Measurements from ENCODE around the gene B4GALNT2. TPM values are rescaled to one million over a fixed set of nuclear protein-coding genes. Genes with fewer than 3 reads are reported as not detected.

B4GALNT2 gene
- total and polyA plus RNA-seq, 2 of the 13 experiments (the other 11 are each of a cell fraction or from before 2014, with no cell fraction given), result not detected

GRCh38 chr17:49089094-49089493, 43.5 kb upstream of the B4GALNT2 start:
- in situ Hi-C loops (cut with HindIII; ENCODE audit: extremely low pct_ligation_motif_present, low pct_unique_long_range_greater_than_20kb), result no loop called here
- no TSS peak for BruUV-seq (replicated peaks)

GRCh38 chr17:49090878-49091594, 41.5 kb upstream of the B4GALNT2 start:
- no peak for TF ChIP-seq ZNF18 (CRISPR knock-in tag; IDR thresholded peaks at IDR 0.05; ENCODE audit: insufficient replicate concordance)
- Histone ChIP-seq H3K27ac (ENCODE audit: extremely low read length, insufficient read depth, low read length) (no peak overlapping the region), H3K4me3 (replicated peaks in 1 of 3; ENCODE audit: insufficient read depth in 1 of 3, low read depth in 2 of 3, low read length in 3 of 3) (no peak overlapping the region), H2AFZ (ENCODE audit: low read length) (no peak overlapping the region), H3K9ac (ENCODE audit: insufficient read depth, low read depth, low read length) (no peak overlapping the region), H3K27me3 (ENCODE audit: control insufficient read depth in 1 of 2, insufficient read depth in 2 of 2, low read length in 2 of 2) (no peaks in the 10 kb centered on the region; a peak in 2 of 5 replicates), H3K36me3 (replicated peaks in 1 of 2; ENCODE audit: control insufficient read depth in 1 of 2, insufficient read depth in 2 of 2, low read length in 2 of 2) (no peaks in the 10 kb centered on the region), H3K4me2 (ENCODE audit: low read depth, low read length) (no peak overlapping the region), H4K20me1 (ENCODE audit: insufficient read depth, low read length) (no peaks in the 10 kb centered on the region), H3K4me1 (ENCODE audit: insufficient read depth, low read length) (peaks cover 15% of the 10 kb centered on the region), H3K9me3 (ENCODE audit: low read length) (no peaks in the 10 kb centered on the region), H3K79me2 (ENCODE audit: insufficient read depth, low read length) (no peaks in the 10 kb centered on the region)
- ATAC-seq (no peak; the same call in 2 of the 3 replicates), FAIRE-seq (no peak), DNase-seq (ENCODE audit: low spot score) (no peak)
- intact Hi-C loops (cut with micrococcal nuclease; ENCODE audit: unreplicated experiment) (no loop called here), in situ Hi-C loops (cut with HindIII; ENCODE audit: extremely low pct_ligation_motif_present, low pct_unique_long_range_greater_than_20kb) (no loop called here)
- ChIA-PET POLR2A (no interaction called here), CTCF (ENCODE audit: low intra/inter-chr PET ratio, low total read pairs) (no interaction called here)
- 57% methylated on average over 10 of the region's 10 CpGs for WGBS (ENCODE audit: low lambda C conversion rate)
- no TSS peak for BruUV-seq (replicated peaks)

More at GRCh38 chr17:49089094-49089493, 43.5 kb upstream of the B4GALNT2 start:
- H3K9ac ChIP-seq (ENCODE audit: insufficient read depth, low read depth, low read length), result no peak overlapping the region
- intact Hi-C loops (cut with micrococcal nuclease; ENCODE audit: unreplicated experiment), result no loop called here
- H3K4me3 ChIP-seq (replicated peaks in 1 of 3; ENCODE audit: insufficient read depth in 1 of 3, low read depth in 2 of 3, low read length in 3 of 3), result no peak overlapping the region
- H2AFZ ChIP-seq (ENCODE audit: low read length), result no peak overlapping the region
- WGBS (ENCODE audit: low lambda C conversion rate), result 69% methylated on average over 7 of the region's 7 CpGs
- H4K20me1 ChIP-seq (ENCODE audit: insufficient read depth, low read length), result no peaks in the 10 kb centered on the region
- H3K9me3 ChIP-seq (ENCODE audit: low read length), result no peaks in the 10 kb centered on the region
- no peak for DNase-seq (ENCODE audit: low spot score)
- no peak overlapping the region for H3K4me2 ChIP-seq (ENCODE audit: low read depth, low read length)
- peaks cover 23% of the 10 kb centered on the region for H3K4me1 ChIP-seq (ENCODE audit: insufficient read depth, low read length)
- H3K79me2 ChIP-seq (ENCODE audit: insufficient read depth, low read length), result no peaks in the 10 kb centered on the region
- ChIA-PET CTCF (ENCODE audit: low intra/inter-chr PET ratio, low total read pairs) (no interaction called here), POLR2A (no interaction called here)
- no peak for ATAC-seq
- FAIRE-seq, result no peak
- TF ChIP-seq HIVEP1 (CRISPR knock-in tag; IDR thresholded peaks at IDR 0.05), result no peak
- no peak overlapping the region for H3K27ac ChIP-seq (ENCODE audit: extremely low read length, insufficient read depth, low read length)
- H3K27me3 ChIP-seq (ENCODE audit: control insufficient read depth in 1 of 2, insufficient read depth in 2 of 2, low read length in 2 of 2), result no peaks in the 10 kb centered on the region; a peak in 2 of 5 replicates
- H3K36me3 ChIP-seq (replicated peaks in 1 of 2; ENCODE audit: control insufficient read depth in 1 of 2, insufficient read depth in 2 of 2, low read length in 2 of 2), result no peaks in the 10 kb centered on the region
